Caco-2 (cell line): ENCODE results near the gene RPL31. TPM values are rescaled to one million over a fixed set of nuclear protein-coding genes. Genes with fewer than 3 reads are reported as not detected.

Experiments
- BruUV-seq: library from RNA; stranded (reverse); fragments of 400-500 nt; replicated peaks from 2 replicates; lab custom pipeline; 2021; lab: Mats Ljungman, UMichigan
- CTCF ChIA-PET: fragments of 300-600 bp; sonication (Branson Sonifier 250); formaldehyde crosslinking; loops from one replicate; lab custom pipeline; 2022; ENCODE audit warnings: antibody characterized with exemption; lab: Charles Lee
- POLR2A ChIA-PET: fragments of 300-600 bp; sonication (Branson Sonifier 250); formaldehyde crosslinking; loops from one replicate; lab custom pipeline; 2022; ENCODE audit warnings: antibody characterized with exemption; lab: Charles Lee
- DNase-seq, 2 experiments: peaks; one replicate each; pipeline versions ENCODE4 v3.0.0 to v3.0.0-alpha.2; 2020 to 2022
- H3K27me3 ChIP-seq: replicated peaks from 2 replicates; pipeline ENCODE4 v1.6.0; 2011; ENCODE audit warnings: low read length; ENCODE audit not compliant: control insufficient read depth, insufficient read depth
- H3K36me3 ChIP-seq: 2 replicates; pipeline ENCODE4 v1.5.1; 2011; ENCODE audit warnings: low read length; ENCODE audit not compliant: control insufficient read depth, insufficient read depth
- H3K4me1 ChIP-seq: fragments of 250-450 bp; sonication (Bioruptor Pico); 2 replicates; pipeline ENCODE4 v1.5.1; 2020; ENCODE audit warnings: mild to moderate bottlenecking
- H3K4me3 ChIP-seq: 2 replicates; pipeline ENCODE4 v1.5.1; 2011; ENCODE audit warnings: low read depth, mild to moderate bottlenecking, control low read depth, low read length
- H3K9me3 ChIP-seq: fragments of 250-450 bp; sonication (Bioruptor Pico); 2 replicates; pipeline ENCODE4 v1.5.1; 2020; ENCODE audit warnings: mild to moderate bottlenecking, moderate library complexity
- H3K27ac Mint-ChIP-seq: one replicate; pipeline ENCODE4 v1.8.0; 2022; ENCODE audit warnings: mixed read lengths; ENCODE audit not compliant: unreplicated experiment
- H3K27me3 Mint-ChIP-seq: one replicate; pipeline ENCODE4 v1.8.0; 2022; ENCODE audit warnings: mixed read lengths; ENCODE audit not compliant: insufficient read depth, unreplicated experiment
- H3K36me3 Mint-ChIP-seq: one replicate; pipeline ENCODE4 v1.8.0; 2022; ENCODE audit warnings: mild to moderate bottlenecking, mixed read lengths; ENCODE audit not compliant: insufficient read depth, unreplicated experiment
- H3K4me1 Mint-ChIP-seq: one replicate; pipeline ENCODE4 v1.8.0; 2022; ENCODE audit warnings: low read depth, mixed read lengths; ENCODE audit not compliant: unreplicated experiment
- H3K4me3 Mint-ChIP-seq: one replicate; pipeline ENCODE4 v1.8.0; 2022; ENCODE audit warnings: mild to moderate bottlenecking, moderate library complexity, mixed read lengths; ENCODE audit not compliant: unreplicated experiment
- H3K9me3 Mint-ChIP-seq: one replicate; pipeline ENCODE4 v1.8.0; 2022; ENCODE audit warnings: mixed read lengths; ENCODE audit not compliant: unreplicated experiment
- intact Hi-C: fragments of 100-400 bp; cut with micrococcal nuclease; formaldehyde crosslinking; loops from one replicate; pipeline ENCODE4 v1.10.0; 2022; ENCODE audit not compliant: unreplicated experiment
- total RNA-seq: library from RNA; stranded (reverse); gene quantifications from 2 replicates; pipeline ENCODE4 v1.2.3, GENCODE V29; 2022
- TF ChIP-seq, protein P1 (sequence below), 2 experiments: fragments of 200-600 bp in 1 of 2; IDR thresholded peaks; 1 replicate in 1 of 2; 2 replicates in 1 of 2; pipeline versions ENCODE4 v1.5.1 to v1.8.0; 2011 to 2022; ENCODE audit warnings: antibody characterized with exemption in 1 of 2, control low read depth in 1 of 2, inconsistent platforms in 1 of 2, low read depth in 1 of 2, low read length in 1 of 2, mild to moderate bottlenecking in 1 of 2, moderate library complexity in 1 of 2; ENCODE audit not compliant: insufficient read depth in 1 of 2, severe bottlenecking in 1 of 2, unreplicated experiment in 1 of 2

The RPL31 gene
- total RNA-seq, 1 experiment from 2014 or later, result 2,026 TPM

DNA sequence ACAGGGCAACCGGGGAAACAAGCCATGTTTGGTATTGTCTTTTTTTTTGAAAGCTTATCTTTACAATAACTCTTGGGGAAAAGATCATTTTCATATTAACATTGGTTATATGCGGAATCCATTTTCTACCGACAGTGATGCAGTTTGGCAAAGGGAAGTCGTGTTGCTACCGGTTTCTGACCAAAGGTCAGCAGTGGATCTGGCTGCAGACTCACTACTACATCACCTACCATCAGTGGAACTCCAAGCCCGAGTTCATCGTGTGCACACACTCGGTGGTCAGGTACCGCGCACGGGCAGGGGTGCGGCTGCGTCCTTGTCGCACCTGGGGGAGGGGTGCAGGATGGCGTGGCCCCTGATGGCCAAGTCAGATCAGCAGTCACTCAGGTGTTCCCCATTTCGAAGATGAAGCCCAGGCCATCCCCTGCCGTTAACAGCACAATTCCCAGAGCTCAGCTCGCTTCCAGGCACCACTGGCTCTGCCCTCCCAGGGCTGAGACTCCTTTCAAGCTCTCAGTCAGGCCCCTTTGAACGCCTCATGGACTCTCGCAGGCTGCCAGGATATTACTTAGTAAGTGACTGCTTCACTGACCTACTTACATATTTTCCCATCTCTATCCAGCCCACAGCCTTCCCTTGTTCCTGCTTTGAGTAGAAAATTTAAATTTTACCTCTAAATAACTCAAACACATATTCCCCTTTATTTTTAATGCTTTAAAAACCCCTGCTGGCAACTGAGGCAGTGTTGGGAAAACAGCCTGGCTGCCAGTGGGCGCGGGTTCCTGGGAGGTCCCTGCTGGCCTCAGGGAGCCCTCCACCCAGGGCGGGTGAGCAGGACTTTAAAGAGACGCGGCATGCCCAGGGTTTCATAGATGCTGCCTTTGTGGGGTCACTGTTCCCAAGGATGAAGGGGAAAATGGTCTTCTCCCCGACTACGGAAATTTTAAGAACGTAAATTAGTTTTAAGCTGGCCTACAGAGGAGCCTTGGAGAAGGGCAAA lies 33.6 kb upstream of the RPL31 start:
- Mint-ChIP-seq H3K4me1 (no peaks in the 10 kb centered on the region), H3K9me3 (no peaks in the 10 kb centered on the region), H3K4me3 (no peak overlapping the region), H3K27me3 (no peaks in the 10 kb centered on the region), H3K36me3 (no peaks in the 10 kb centered on the region), H3K27ac (no peak overlapping the region)
- no TSS peak for BruUV-seq
- Histone ChIP-seq H3K27me3 (0 out of 2 replicates have a peak, but pooled peaks cover 1% of the 10 kb centered on the region), H3K4me3 (no peak overlapping the region), H3K9me3 (no peaks in the 10 kb centered on the region), H3K4me1 (no peaks in the 10 kb centered on the region), H3K36me3 (no peaks in the 10 kb centered on the region)
- TF ChIP-seq, protein P1, sequence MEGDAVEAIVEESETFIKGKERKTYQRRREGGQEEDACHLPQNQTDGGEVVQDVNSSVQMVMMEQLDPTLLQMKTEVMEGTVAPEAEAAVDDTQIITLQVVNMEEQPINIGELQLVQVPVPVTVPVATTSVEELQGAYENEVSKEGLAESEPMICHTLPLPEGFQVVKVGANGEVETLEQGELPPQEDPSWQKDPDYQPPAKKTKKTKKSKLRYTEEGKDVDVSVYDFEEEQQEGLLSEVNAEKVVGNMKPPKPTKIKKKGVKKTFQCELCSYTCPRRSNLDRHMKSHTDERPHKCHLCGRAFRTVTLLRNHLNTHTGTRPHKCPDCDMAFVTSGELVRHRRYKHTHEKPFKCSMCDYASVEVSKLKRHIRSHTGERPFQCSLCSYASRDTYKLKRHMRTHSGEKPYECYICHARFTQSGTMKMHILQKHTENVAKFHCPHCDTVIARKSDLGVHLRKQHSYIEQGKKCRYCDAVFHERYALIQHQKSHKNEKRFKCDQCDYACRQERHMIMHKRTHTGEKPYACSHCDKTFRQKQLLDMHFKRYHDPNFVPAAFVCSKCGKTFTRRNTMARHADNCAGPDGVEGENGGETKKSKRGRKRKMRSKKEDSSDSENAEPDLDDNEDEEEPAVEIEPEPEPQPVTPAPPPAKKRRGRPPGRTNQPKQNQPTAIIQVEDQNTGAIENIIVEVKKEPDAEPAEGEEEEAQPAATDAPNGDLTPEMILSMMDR (IDR thresholded peaks at IDR 0.05; ENCODE audit: insufficient read depth in 1 of 2, low read depth in 1 of 2, low read length in 1 of 2, severe bottlenecking in 1 of 2, unreplicated experiment in 1 of 2), result no peak
- ChIA-PET CTCF (no interaction called here), POLR2A (no interaction called here)
- intact Hi-C loops, result no loop called here
- DNase-seq, result no peak

DNA sequence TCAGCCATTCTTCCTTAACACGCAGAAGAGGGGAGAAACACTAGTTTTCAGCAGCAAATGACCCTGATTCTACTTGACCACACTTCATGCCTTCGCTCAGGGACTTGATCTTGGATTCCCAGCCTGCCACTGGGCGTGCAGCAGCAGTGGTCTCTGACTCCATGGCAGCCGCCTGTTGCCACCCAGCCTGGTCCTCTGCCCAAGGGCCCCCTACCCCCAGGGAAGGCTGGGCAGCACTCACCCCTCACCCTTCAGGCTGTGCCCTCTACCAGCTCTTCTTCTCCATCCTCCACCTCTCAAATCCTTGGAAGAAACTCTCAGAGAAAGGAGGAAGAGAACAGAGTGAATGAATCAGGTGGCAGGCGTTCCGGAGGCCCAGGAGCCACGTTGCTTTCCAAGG lies 32.1 kb upstream of the RPL31 start:
- Mint-ChIP-seq H3K36me3 (no peaks in the 10 kb centered on the region), H3K27ac (no peak overlapping the region), H3K9me3 (no peaks in the 10 kb centered on the region), H3K27me3 (no peaks in the 10 kb centered on the region), H3K4me3 (no peak overlapping the region), H3K4me1 (no peaks in the 10 kb centered on the region)
- Histone ChIP-seq H3K4me1 (no peaks in the 10 kb centered on the region), H3K4me3 (no peak overlapping the region), H3K27me3 (0 out of 2 replicates have a peak, but pooled peaks cover 1% of the 10 kb centered on the region), H3K9me3 (no peaks in the 10 kb centered on the region), H3K36me3 (no peaks in the 10 kb centered on the region)
- ChIA-PET CTCF (no interaction called here), POLR2A (no interaction called here)
- intact Hi-C loops, result no loop called here
- no TSS peak for BruUV-seq
- TF ChIP-seq, protein P1 (IDR thresholded peaks at IDR 0.05; ENCODE audit: insufficient read depth in 1 of 2, low read depth in 1 of 2, low read length in 1 of 2, severe bottlenecking in 1 of 2, unreplicated experiment in 1 of 2), result no peak
- no peak for DNase-seq

DNA sequence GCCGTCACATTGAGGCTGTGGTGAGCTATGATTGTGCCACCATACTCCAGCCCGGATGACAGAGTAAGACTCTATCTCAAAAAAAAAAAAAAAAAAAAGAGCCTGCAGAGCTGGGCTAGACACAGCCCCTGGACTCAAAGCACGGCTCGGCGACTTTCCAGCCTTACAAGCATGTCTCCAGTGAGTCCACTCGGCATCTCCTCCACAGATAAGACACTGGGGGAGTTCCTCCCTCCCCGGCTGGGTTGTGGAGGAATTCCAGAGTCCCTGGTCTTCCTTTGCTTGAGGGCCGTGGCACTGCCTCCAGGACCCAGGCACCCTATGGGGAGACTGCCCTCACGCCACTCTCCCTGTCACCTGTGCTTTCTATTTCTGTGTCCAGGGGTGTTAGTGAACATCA lies 30.9 kb upstream of the RPL31 start:
- H3K36me3 Mint-ChIP-seq, result no peaks in the 10 kb centered on the region
- intact Hi-C loops, result no loop called here
- CTCF ChIA-PET, result no interaction called here

More for the DNA sequence above, 30.9 kb upstream of the RPL31 start:
- H3K27me3 ChIP-seq, result 0 out of 2 replicates have a peak, but pooled peaks cover 1% of the 10 kb centered on the region
- no peak overlapping the region for H3K4me3 Mint-ChIP-seq
- H3K4me1 Mint-ChIP-seq, result no peaks in the 10 kb centered on the region
- no peaks in the 10 kb centered on the region for H3K36me3 ChIP-seq
- POLR2A ChIA-PET, result no interaction called here
- H3K27ac Mint-ChIP-seq, result no peak overlapping the region
- H3K4me3 ChIP-seq, result no peak overlapping the region
- H3K9me3 Mint-ChIP-seq, result no peaks in the 10 kb centered on the region
- H3K4me1 ChIP-seq, result no peaks in the 10 kb centered on the region
- no TSS peak for BruUV-seq
- TF ChIP-seq, protein P1 (IDR thresholded peaks at IDR 0.05; ENCODE audit: insufficient read depth in 1 of 2, low read depth in 1 of 2, low read length in 1 of 2, severe bottlenecking in 1 of 2, unreplicated experiment in 1 of 2), result no peak
- no peak for DNase-seq
- no peaks in the 10 kb centered on the region for H3K27me3 Mint-ChIP-seq
- no peaks in the 10 kb centered on the region for H3K9me3 ChIP-seq
